Trophoblast cell (in vitro differentiated cells and primary cell): ENCODE data around the gene MYO10.

Experiments used
- DNase-seq, 2 donors: peaks; one replicate each; pipeline ENCODE4 v3.0.0-alpha.2; 2016
- H2AFZ ChIP-seq: 2 replicates; pipeline ENCODE4 v1.6.1; 2013; ENCODE audit warnings: low read length, moderate library complexity, mild to moderate bottlenecking; ENCODE audit not compliant: insufficient read depth, poor library complexity
- H2AK5ac ChIP-seq: 2 replicates; pipeline ENCODE4 v1.6.1; 2013; ENCODE audit warnings: mild to moderate bottlenecking, low read length
- H2BK120ac ChIP-seq: 2 replicates; pipeline ENCODE4 v1.6.1; 2013; ENCODE audit warnings: low read length, mild to moderate bottlenecking, moderate library complexity; ENCODE audit not compliant: insufficient read depth, poor library complexity
- H2BK12ac ChIP-seq: 2 replicates; pipeline ENCODE4 v1.6.1; 2013; ENCODE audit warnings: mild to moderate bottlenecking, low read length, moderate library complexity
- H2BK5ac ChIP-seq: 2 replicates; pipeline ENCODE4 v1.6.1; 2013; ENCODE audit warnings: low read length, low read depth, moderate library complexity, mild to moderate bottlenecking; ENCODE audit not compliant: poor library complexity
- H3K14ac ChIP-seq: 2 replicates; pipeline ENCODE4 v1.6.1; 2013; ENCODE audit warnings: mild to moderate bottlenecking, low read length
- H3K18ac ChIP-seq: 2 replicates; pipeline ENCODE4 v1.6.1; 2013; ENCODE audit warnings: mild to moderate bottlenecking, low read length
- H3K23ac ChIP-seq: 2 replicates; pipeline ENCODE4 v1.6.1; 2013; ENCODE audit warnings: low read length
- H3K27ac ChIP-seq: 2 replicates; pipeline ENCODE4 v1.5.1; 2013; ENCODE audit warnings: low read depth, mild to moderate bottlenecking, inconsistent platforms, low read length, moderate library complexity
- H3K27me3 ChIP-seq: 2 replicates; pipeline ENCODE4 v1.6.1; 2013; ENCODE audit warnings: inconsistent platforms, mild to moderate bottlenecking, low read length, moderate library complexity; ENCODE audit not compliant: insufficient read depth
- H3K36me3 ChIP-seq, 2 experiments: 1 replicate in 1 of 2; 2 replicates in 1 of 2; pipeline ENCODE4 v1.6.1; 2013; ENCODE audit warnings: low read length in 2 of 2, mild to moderate bottlenecking in 2 of 2, moderate library complexity in 1 of 2; ENCODE audit not compliant: insufficient read depth in 2 of 2, control insufficient read depth in 1 of 2
- H3K4ac ChIP-seq: 2 replicates; pipeline ENCODE4 v1.6.1; 2013; ENCODE audit warnings: low read depth, mild to moderate bottlenecking, low read length, moderate library complexity
- H3K4me1 ChIP-seq, 2 experiments: 1 replicate in 1 of 2; 2 replicates in 1 of 2; pipeline ENCODE4 v1.6.1; 2013; ENCODE audit warnings: low read length in 2 of 2, mild to moderate bottlenecking in 2 of 2, moderate library complexity in 1 of 2; ENCODE audit not compliant: insufficient read depth in 2 of 2, control insufficient read depth in 1 of 2
- H3K4me2 ChIP-seq: 2 replicates; pipeline ENCODE4 v1.6.1; 2013; ENCODE audit warnings: inconsistent platforms, mild to moderate bottlenecking, low read length, moderate library complexity
- H3K4me3 ChIP-seq: 2 replicates; pipeline ENCODE4 v1.5.1; 2013; ENCODE audit warnings: mild to moderate bottlenecking, low read depth, low read length, inconsistent platforms
- H3K79me1 ChIP-seq: one replicate; pipeline ENCODE4 v1.6.1; 2013; ENCODE audit warnings: low read length
- H3K79me2 ChIP-seq: 2 replicates; pipeline ENCODE4 v1.6.1; 2013; ENCODE audit warnings: low read length, mild to moderate bottlenecking; ENCODE audit not compliant: control insufficient read depth, insufficient read depth, poor library complexity
- H3K9ac ChIP-seq: 2 replicates; pipeline ENCODE4 v1.6.1; 2013; ENCODE audit warnings: mild to moderate bottlenecking, low read length
- H3K9me3 ChIP-seq: 2 replicates; pipeline ENCODE4 v1.6.1; 2013; ENCODE audit warnings: low read depth, mild to moderate bottlenecking, control low read depth, inconsistent platforms, low read length; ENCODE audit not compliant: insufficient read depth
- H4K12ac ChIP-seq: 2 replicates; pipeline ENCODE4 v1.6.1; 2013; ENCODE audit warnings: low read depth, mild to moderate bottlenecking, low read length, moderate library complexity
- H4K8ac ChIP-seq: 2 replicates; pipeline ENCODE4 v1.6.1; 2013; ENCODE audit warnings: low read depth, mild to moderate bottlenecking, low read length, moderate library complexity
- H4K91ac ChIP-seq: one replicate; pipeline ENCODE4 v1.6.1; 2013; ENCODE audit warnings: low read depth, mild to moderate bottlenecking, low read length, moderate library complexity
- WGBS: extraction: QIAGEN DNeasy Blood & Tissue Kit; methylation state at CpG from one replicate; pipeline ENCODE4 v1.1.7; 2013; ENCODE audit warnings: missing lambda C conversion rate; ENCODE audit not compliant: insufficient read length, insufficient coverage; ENCODE audit errors: extremely low coverage; 5-methylcytosine and 5-hydroxymethylcytosine counted together

The MYO10 gene

GRCh38 chr5:16975950-16976624 lies 40.0 kb upstream of the MYO10 start:
- Histone ChIP-seq H4K12ac (no peak overlapping the region), H3K14ac (no peak overlapping the region), H3K79me1 (no peaks in the 10 kb centered on the region), H3K9ac (no peak overlapping the region), H2BK5ac (no peak overlapping the region), H3K4me3 (no peak overlapping the region), H4K91ac (no peak overlapping the region), H3K36me3 (no peaks in the 10 kb centered on the region), H3K27me3 (no peaks in the 10 kb centered on the region), H2AFZ (no peak overlapping the region), H2BK120ac (no peak overlapping the region), H3K79me2 (no peaks in the 10 kb centered on the region), H2BK12ac (no peak overlapping the region), H3K27ac (no peak overlapping the region), H3K18ac (no peak overlapping the region), H2AK5ac (no peak overlapping the region), H3K9me3 (no peaks in the 10 kb centered on the region), H3K4me2 (no peak overlapping the region), H3K4ac (no peak overlapping the region), H3K4me1 (no peaks in the 10 kb centered on the region), H3K23ac (no peak overlapping the region), H4K8ac (no peak overlapping the region)
- no CpG with 5 or more reads among the region's 2 CpGs for WGBS
- no peak for DNase-seq

GRCh38 chr5:16974981-16975380 lies 38.9 kb upstream of the MYO10 start:
- Histone ChIP-seq H3K36me3 (no peaks in the 10 kb centered on the region), H3K14ac (no peak overlapping the region), H4K91ac (no peak overlapping the region), H3K79me2 (no peaks in the 10 kb centered on the region), H3K27me3 (no peaks in the 10 kb centered on the region), H4K12ac (no peak overlapping the region), H2BK5ac (no peak overlapping the region), H4K8ac (no peak overlapping the region), H3K27ac (no peak overlapping the region), H2AFZ (no peak overlapping the region), H3K4me1 (peaks cover 2 to 4% of the 10 kb centered on the region in 2 experiments), H3K18ac (no peak overlapping the region), H2AK5ac (no peak overlapping the region), H3K23ac (no peak overlapping the region), H2BK12ac (no peak overlapping the region), H3K4me2 (no peak overlapping the region), H3K4me3 (no peak overlapping the region), H3K9me3 (no peaks in the 10 kb centered on the region), H2BK120ac (no peak overlapping the region), H3K9ac (no peak overlapping the region), H3K4ac (no peak overlapping the region), H3K79me1 (no peaks in the 10 kb centered on the region)
- no peak for DNase-seq
- no CpG with 5 or more reads among the region's 2 CpGs for WGBS

GRCh38 chr5:16970826-16971225 lies 34.7 kb upstream of the MYO10 start:
- Histone ChIP-seq H3K18ac (no peak overlapping the region), H3K4me3 (no peak overlapping the region), H4K12ac (no peak overlapping the region), H3K14ac (no peak overlapping the region), H2AFZ (no peak overlapping the region), H3K79me2 (no peaks in the 10 kb centered on the region), H3K4ac (no peak overlapping the region), H3K79me1 (no peaks in the 10 kb centered on the region), H3K36me3 (no peaks in the 10 kb centered on the region), H4K8ac (no peak overlapping the region), H2BK12ac (peak overlapping the region; percentile 22), H3K9me3 (no peaks in the 10 kb centered on the region), H3K23ac (no peak overlapping the region), H2BK5ac (no peak overlapping the region), H3K4me2 (no peak overlapping the region), H3K27ac (no peak overlapping the region), H2AK5ac (no peak overlapping the region), H2BK120ac (no peak overlapping the region), H3K4me1 (peaks cover 2 to 4% of the 10 kb centered on the region in 2 experiments), H3K9ac (no peak overlapping the region), H4K91ac (no peak overlapping the region), H3K27me3 (no peaks in the 10 kb centered on the region)
- no peak for DNase-seq
- WGBS, result no CpG with 5 or more reads among the region's 3 CpGs

- Histone ChIP-seq H3K9ac (no peak overlapping the region), H3K36me3 (no peaks in the 10 kb centered on the region), H3K4me2 (no peak overlapping the region), H3K79me2 (no peaks in the 10 kb centered on the region), H3K14ac (no peak overlapping the region), H4K12ac (no peak overlapping the region), H2BK5ac (no peak overlapping the region), H4K8ac (no peak overlapping the region), H2BK12ac (no peak overlapping the region), H4K91ac (no peak overlapping the region), H3K23ac (no peak overlapping the region), H3K9me3 (no peaks in the 10 kb centered on the region), H3K27me3 (no peaks in the 10 kb centered on the region), H3K79me1 (no peaks in the 10 kb centered on the region), H3K4me1 (peaks cover 2 to 4% of the 10 kb centered on the region in 2 experiments), H3K4me3 (no peak overlapping the region), H2BK120ac (no peak overlapping the region), H3K27ac (no peak overlapping the region), H3K4ac (no peak overlapping the region), H2AFZ (no peak overlapping the region), H2AK5ac (no peak overlapping the region), H3K18ac (no peak overlapping the region)
- DNase-seq, result peak; percentile 4 to 64
- no CpG with 5 or more reads among the region's 5 CpGs for WGBS
Measured at GRCh38 chr5:16970260-16970659, 34.2 kb upstream of the MYO10 start.
